Kidney (tissue), 14 donors: ENCODE measurements around the gene PTPN2. TPM values are rescaled to one million over a fixed set of nuclear protein-coding genes. Genes with fewer than 3 reads are reported as not detected.

Experiments used
- DNase-seq, 5 donors: peaks; one replicate each; pipeline ENCODE4 v3.0.0-alpha.2; 2013 to 2020
- FAIRE-seq: peaks from 2 replicates; lab custom pipeline; 2012; peaks lifted over from hg19 to GRCh38; lab: Jason Lieb, UNC
- H3K27ac ChIP-seq, 2 donors: one replicate each; pipeline ENCODE4 v1.7.0; 2013; ENCODE audit warnings: low read depth in 2 of 2, low read length in 2 of 2, inconsistent platforms in 1 of 2
- H3K27me3 ChIP-seq: one replicate; pipeline ENCODE4 v1.7.1; 2013; ENCODE audit warnings: low read length, inconsistent platforms; ENCODE audit not compliant: control insufficient read depth, insufficient read depth
- H3K36me3 ChIP-seq, 3 donors: one replicate each; pipeline versions ENCODE4 v1.7.0 to v1.7.1; 2013; ENCODE audit warnings: low read length in 3 of 3, control low read depth in 1 of 3, inconsistent platforms in 1 of 3; ENCODE audit not compliant: insufficient read depth in 3 of 3, control insufficient read depth in 2 of 3
- H3K4me1 ChIP-seq, 3 donors: one replicate each; pipeline versions ENCODE4 v1.7.0 to v1.7.1; 2013; ENCODE audit warnings: low read length in 3 of 3, inconsistent platforms in 1 of 3, low read depth in 1 of 3; ENCODE audit not compliant: control insufficient read depth in 2 of 3, insufficient read depth in 2 of 3
- H3K4me3 ChIP-seq, 3 donors: one replicate each; pipeline versions ENCODE4 v1.7.0 to v1.8.1; 2013; ENCODE audit warnings: low read length in 3 of 3, control low read depth in 1 of 3, inconsistent platforms in 1 of 3
- H3K9ac ChIP-seq, 3 donors: one replicate each; pipeline versions ENCODE4 v1.7.0 to v1.7.1; 2013; ENCODE audit warnings: low read length in 3 of 3, control low read depth in 1 of 3, inconsistent platforms in 1 of 3
- H3K9me3 ChIP-seq, 3 donors: one replicate each; pipeline versions ENCODE4 v1.7.0 to v1.7.1; 2013; ENCODE audit warnings: low read length in 3 of 3, control low read depth in 1 of 3, inconsistent platforms in 1 of 3; ENCODE audit not compliant: control insufficient read depth in 2 of 3, insufficient read depth in 1 of 3
- CTCF ChIP-seq: IDR thresholded peaks from 3 replicates; pipeline ENCODE4 v1.5.1; 2012; ENCODE audit warnings: mild to moderate bottlenecking, moderate library complexity, borderline replicate concordance; ENCODE audit not compliant: insufficient read depth; ENCODE audit errors: extremely low read depth
- intact Hi-C: fragments of 100-400 bp; cut with DNase I; formaldehyde crosslinking; loops from one replicate; pipeline ENCODE4 v1.11.1; 2022
- polyA plus RNA-seq: library from polyadenylated mRNA; stranded (reverse); fragments of 350-450 nt; fragmentation: Illumina TruSeq; extraction: RNeasy Lipid Tissue Mini Kit (QIAGEN cat#74804); gene quantifications from one replicate; pipeline ENCODE4 v1.2.3, GENCODE V29; 2014; ENCODE audit warnings: low read depth, low replicate concordance; ENCODE audit not compliant: insufficient read depth
- total RNA-seq: library from RNA; stranded (reverse); fragmentation: NEBNext Ultra II Directional; extraction: Animal tissue kit (Norgen Biotek cat#: 25700); gene quantifications from one replicate; pipeline ENCODE4 v1.2.1, GENCODE V29; 2021
- donor health status: control.
- donor health status: control.
- donor health status: control.
- donor health status: control.
- donor health status: control.
- donor health status: DM: yes; HTN: yes; CAD: no.
- donor health status: Normal renal cell carcinoma (clear cell type).

PTPN2 gene
- total and polyA plus RNA-seq, 2 donors from 2014 or later: 23.4 to 45.8 TPM

GRCh38 chr18:12748671-12749070, 135.4 kb downstream of the PTPN2 start:
- DNase-seq (no peak), FAIRE-seq (no peak)
- no peaks in the 10 kb centered on the region for H3K4me1 ChIP-seq
- TF ChIP-seq CTCF: no peak
- H3K4me3 ChIP-seq: no peak overlapping the region
- no peaks in the 10 kb centered on the region for H3K27me3 ChIP-seq
- H3K9me3 ChIP-seq: no peaks in the 10 kb centered on the region
- intact Hi-C loops: no loop called here
- H3K27ac ChIP-seq: no peak overlapping the region
- H3K36me3 ChIP-seq: no peaks in the 10 kb centered on the region
- H3K9ac ChIP-seq: no peak overlapping the region

GRCh38 chr18:12747530-12748315, 136.3 kb downstream of the PTPN2 start:
- intact Hi-C loops: no loop called here
- no peak for DNase-seq
- TF ChIP-seq CTCF: no peak

GRCh38 chr18:12745095-12745795, 138.8 kb downstream of the PTPN2 start:
- FAIRE-seq (no peak), DNase-seq (no peak)
- Histone ChIP-seq H3K9ac (no peak overlapping the region), H3K27ac (no peak overlapping the region), H3K9me3 (no peaks in the 10 kb centered on the region), H3K27me3 (no peaks in the 10 kb centered on the region), H3K36me3 (no peaks in the 10 kb centered on the region), H3K4me1 (no peaks in the 10 kb centered on the region), H3K4me3 (no peak overlapping the region)
- intact Hi-C loops: no loop called here
- TF ChIP-seq CTCF: no peak

More at GRCh38 chr18:12747530-12748315, 136.3 kb downstream of the PTPN2 start:
- no peak overlapping the region for H3K4me3 ChIP-seq
- H3K36me3 ChIP-seq: no peaks in the 10 kb centered on the region
- no peaks in the 10 kb centered on the region for H3K4me1 ChIP-seq
- H3K27me3 ChIP-seq: no peaks in the 10 kb centered on the region
- FAIRE-seq: no peak
- H3K9ac ChIP-seq: no peak overlapping the region
- no peak overlapping the region for H3K27ac ChIP-seq
- no peaks in the 10 kb centered on the region for H3K9me3 ChIP-seq
